Measurements from ENCODE around the gene STAT4.
A peak's percentile ranks its signal among the peaks of the same experiment; 100 is the strongest.

The STAT4 gene

DNA sequence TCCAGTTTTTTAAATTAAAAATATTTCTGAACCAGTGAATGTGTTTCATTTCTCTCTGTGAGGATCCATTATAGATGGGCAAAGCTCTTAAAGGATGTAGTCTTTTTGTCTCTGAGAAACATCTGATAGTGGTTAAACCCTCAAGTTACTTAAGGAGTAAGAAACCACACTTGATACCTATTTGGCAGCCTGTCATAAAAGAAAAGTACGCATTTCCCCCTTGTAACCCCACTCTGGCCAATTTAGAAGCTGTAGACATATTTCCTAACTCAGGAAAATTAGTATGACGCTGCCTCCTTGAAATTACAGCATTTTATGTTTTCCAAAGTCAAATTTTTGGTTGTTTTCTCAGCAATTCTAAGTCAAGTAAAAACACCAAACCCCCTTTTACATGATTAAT, 2.0 kb downstream of the STAT4 start:
- H3K4me1 ChIP-seq (ENCODE audit: insufficient read depth, poor library complexity, severe bottlenecking), result no peaks in the 10 kb centered on the region
- H3K4me3 ChIP-seq (ENCODE audit: severe bottlenecking), result no peak overlapping the region
- no peak for DNase-seq (ENCODE audit: low spot score)
- TF ChIP-seq, protein P1, sequence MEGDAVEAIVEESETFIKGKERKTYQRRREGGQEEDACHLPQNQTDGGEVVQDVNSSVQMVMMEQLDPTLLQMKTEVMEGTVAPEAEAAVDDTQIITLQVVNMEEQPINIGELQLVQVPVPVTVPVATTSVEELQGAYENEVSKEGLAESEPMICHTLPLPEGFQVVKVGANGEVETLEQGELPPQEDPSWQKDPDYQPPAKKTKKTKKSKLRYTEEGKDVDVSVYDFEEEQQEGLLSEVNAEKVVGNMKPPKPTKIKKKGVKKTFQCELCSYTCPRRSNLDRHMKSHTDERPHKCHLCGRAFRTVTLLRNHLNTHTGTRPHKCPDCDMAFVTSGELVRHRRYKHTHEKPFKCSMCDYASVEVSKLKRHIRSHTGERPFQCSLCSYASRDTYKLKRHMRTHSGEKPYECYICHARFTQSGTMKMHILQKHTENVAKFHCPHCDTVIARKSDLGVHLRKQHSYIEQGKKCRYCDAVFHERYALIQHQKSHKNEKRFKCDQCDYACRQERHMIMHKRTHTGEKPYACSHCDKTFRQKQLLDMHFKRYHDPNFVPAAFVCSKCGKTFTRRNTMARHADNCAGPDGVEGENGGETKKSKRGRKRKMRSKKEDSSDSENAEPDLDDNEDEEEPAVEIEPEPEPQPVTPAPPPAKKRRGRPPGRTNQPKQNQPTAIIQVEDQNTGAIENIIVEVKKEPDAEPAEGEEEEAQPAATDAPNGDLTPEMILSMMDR (IDR thresholded peaks at IDR 0.05; ENCODE audit: poor library complexity, severe bottlenecking), result no peak
- ATAC-seq (ENCODE audit: low read depth), result no peak
- no peak overlapping the region for H3K27ac ChIP-seq (ENCODE audit: poor library complexity, severe bottlenecking)
- no peaks in the 10 kb centered on the region for H3K27me3 ChIP-seq (ENCODE audit: insufficient read depth, poor library complexity, severe bottlenecking)
- no peaks in the 10 kb centered on the region for H3K36me3 ChIP-seq (ENCODE audit: low read depth)
- H3K9me3 ChIP-seq (ENCODE audit: severe bottlenecking), result no peaks in the 10 kb centered on the region

DNA sequence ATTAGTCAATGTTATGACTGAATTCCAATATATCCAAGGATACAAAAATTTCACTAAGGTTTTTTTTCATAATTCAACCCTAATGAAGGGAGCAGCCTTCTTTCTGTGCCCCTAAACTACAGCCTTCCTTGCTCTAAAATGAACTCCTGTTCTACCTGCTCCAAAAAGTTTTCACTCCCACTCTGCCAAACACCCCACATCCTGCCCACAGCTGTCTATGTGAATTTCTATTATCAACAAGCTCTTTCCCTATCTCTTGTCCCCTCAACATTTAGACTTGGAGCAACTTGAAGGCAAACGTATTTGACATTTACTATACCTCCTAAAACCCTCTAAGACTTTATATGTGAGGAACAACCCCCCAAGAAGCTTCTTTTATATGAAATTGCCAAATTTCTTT, 2.5 kb downstream of the STAT4 start:
- no peak overlapping the region for H3K27ac ChIP-seq (ENCODE audit: poor library complexity, severe bottlenecking)

DNA sequence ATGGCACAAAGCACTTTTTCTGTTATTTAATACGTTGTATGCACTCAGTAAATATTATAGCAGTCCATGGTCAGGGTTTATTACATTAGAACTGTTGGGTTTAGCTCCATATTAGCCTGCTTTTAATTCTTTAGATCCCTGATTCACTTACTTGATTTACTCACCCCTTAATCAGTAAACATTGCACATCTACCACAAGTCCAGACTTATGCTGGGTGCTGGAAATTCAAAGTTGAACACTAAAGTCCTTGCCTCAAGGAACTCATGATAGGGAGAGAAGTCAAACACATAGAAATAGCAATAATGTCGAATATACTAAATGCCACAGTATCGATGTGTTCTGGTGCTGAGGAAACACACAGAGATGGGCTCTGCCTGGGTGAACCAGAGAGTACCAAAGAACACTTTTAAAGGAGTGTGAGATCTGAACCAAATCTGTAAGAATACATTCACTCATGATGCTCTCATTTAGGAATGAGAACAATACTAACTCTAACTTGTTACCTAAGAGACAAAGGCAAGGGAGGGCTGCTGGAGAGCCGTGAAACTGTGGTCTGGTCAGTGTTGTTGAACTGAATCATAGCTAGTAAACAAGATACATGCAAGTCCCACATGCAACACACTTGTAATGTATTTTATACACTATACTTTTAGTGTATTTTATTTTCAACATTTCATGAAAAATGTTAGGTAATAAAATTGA, 4.9 kb downstream of the STAT4 start:
- H3K4me1 ChIP-seq (ENCODE audit: insufficient read depth, poor library complexity, severe bottlenecking), result no peaks in the 10 kb centered on the region
- H3K27me3 ChIP-seq (ENCODE audit: insufficient read depth, poor library complexity, severe bottlenecking), result no peaks in the 10 kb centered on the region
- no peak overlapping the region for H3K27ac ChIP-seq (ENCODE audit: poor library complexity, severe bottlenecking)
- H3K9me3 ChIP-seq (ENCODE audit: severe bottlenecking), result no peaks in the 10 kb centered on the region
- peak; percentile 66 for ATAC-seq (ENCODE audit: low read depth)
- TF ChIP-seq, protein P1 (IDR thresholded peaks at IDR 0.05; ENCODE audit: poor library complexity, severe bottlenecking), result no peak
- DNase-seq (ENCODE audit: low spot score), result no peak
- no peak overlapping the region for H3K4me3 ChIP-seq (ENCODE audit: severe bottlenecking)
- no peaks in the 10 kb centered on the region for H3K36me3 ChIP-seq (ENCODE audit: low read depth)

More for the DNA sequence above, 2.5 kb downstream of the STAT4 start:
- no peak for ATAC-seq (ENCODE audit: low read depth)
- Histone ChIP-seq H3K27me3 (ENCODE audit: insufficient read depth, poor library complexity, severe bottlenecking) (no peaks in the 10 kb centered on the region), H3K4me1 (ENCODE audit: insufficient read depth, poor library complexity, severe bottlenecking) (no peaks in the 10 kb centered on the region), H3K36me3 (ENCODE audit: low read depth) (no peaks in the 10 kb centered on the region), H3K9me3 (ENCODE audit: severe bottlenecking) (no peaks in the 10 kb centered on the region), H3K4me3 (ENCODE audit: severe bottlenecking) (no peak overlapping the region)
- no peak for DNase-seq (ENCODE audit: low spot score)
- TF ChIP-seq, protein P1 (IDR thresholded peaks at IDR 0.05; ENCODE audit: poor library complexity, severe bottlenecking), result no peak

DNA sequence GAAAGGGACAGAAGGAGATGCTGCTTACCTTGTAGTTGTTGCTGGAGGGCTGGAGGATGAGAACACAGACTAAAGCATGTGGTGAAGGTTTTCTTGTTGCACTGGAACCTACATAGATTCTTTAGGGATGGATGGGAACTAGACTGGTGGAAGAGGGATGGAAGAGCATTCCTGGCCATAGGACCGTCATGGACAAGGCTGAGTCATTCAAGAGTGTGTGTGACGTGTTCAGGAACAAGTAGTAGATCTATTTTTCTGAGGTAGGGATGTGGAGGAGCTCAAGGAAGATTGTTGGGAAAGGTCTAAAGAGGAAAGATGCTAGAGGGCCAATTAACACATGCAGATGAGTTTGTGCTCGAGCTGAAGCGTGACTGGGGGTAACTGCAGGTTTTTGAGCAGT, 6.6 kb downstream of the STAT4 start:
- TF ChIP-seq, protein P1 (IDR thresholded peaks at IDR 0.05; ENCODE audit: poor library complexity, severe bottlenecking), result no peak
- DNase-seq (ENCODE audit: low spot score) (no peak), ATAC-seq (ENCODE audit: low read depth) (no peak)
- H3K4me1 ChIP-seq (ENCODE audit: insufficient read depth, poor library complexity, severe bottlenecking), result no peaks in the 10 kb centered on the region
- no peak overlapping the region for H3K27ac ChIP-seq (ENCODE audit: poor library complexity, severe bottlenecking)
- H3K4me3 ChIP-seq (ENCODE audit: severe bottlenecking), result no peak overlapping the region
- H3K27me3 ChIP-seq (ENCODE audit: insufficient read depth, poor library complexity, severe bottlenecking), result no peaks in the 10 kb centered on the region
- no peaks in the 10 kb centered on the region for H3K9me3 ChIP-seq (ENCODE audit: severe bottlenecking)
- H3K36me3 ChIP-seq (ENCODE audit: low read depth), result no peaks in the 10 kb centered on the region

DNA sequence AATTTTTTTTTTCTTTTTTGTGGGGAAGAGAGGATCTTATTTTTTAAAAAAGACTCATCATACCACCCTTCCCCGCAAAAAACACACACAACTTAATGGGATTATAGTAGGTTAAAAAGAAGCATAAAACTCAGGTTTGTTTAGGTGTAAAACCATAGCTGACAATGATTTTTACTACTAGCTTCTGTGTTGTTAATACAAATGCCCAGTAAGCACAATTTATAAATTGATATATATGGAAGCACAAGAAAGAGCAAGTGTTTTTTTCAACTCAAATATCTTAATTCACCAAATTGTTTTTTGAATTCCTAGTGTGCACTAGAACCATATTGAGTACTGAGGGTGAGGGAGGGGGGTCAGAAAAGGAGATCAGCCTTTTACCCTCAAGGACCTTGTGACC, 7.0 kb downstream of the STAT4 start:
- no peak overlapping the region for H3K4me3 ChIP-seq (ENCODE audit: severe bottlenecking)
- DNase-seq (ENCODE audit: low spot score) (no peak), ATAC-seq (ENCODE audit: low read depth) (no peak)
- no peaks in the 10 kb centered on the region for H3K36me3 ChIP-seq (ENCODE audit: low read depth)
- TF ChIP-seq, protein P1 (IDR thresholded peaks at IDR 0.05; ENCODE audit: poor library complexity, severe bottlenecking), result no peak
- H3K4me1 ChIP-seq (ENCODE audit: insufficient read depth, poor library complexity, severe bottlenecking), result no peaks in the 10 kb centered on the region
- H3K27ac ChIP-seq (ENCODE audit: poor library complexity, severe bottlenecking), result no peak overlapping the region
- no peaks in the 10 kb centered on the region for H3K9me3 ChIP-seq (ENCODE audit: severe bottlenecking)
- H3K27me3 ChIP-seq (ENCODE audit: insufficient read depth, poor library complexity, severe bottlenecking), result no peaks in the 10 kb centered on the region

All from RWPE2 (cell line).